H1 (cell line): ENCODE measurements around the gene FGF10. TPM values are rescaled to one million over a fixed set of nuclear protein-coding genes. Genes with fewer than 3 reads are reported as not detected.

Source experiments
- CTCF ChIA-PET: fragments of 300-600 bp; sonication (Branson Sonifier 250); formaldehyde crosslinking; loops from one replicate; lab custom pipeline; 2021; ENCODE audit not compliant: partially characterized antibody; lab: Charles Lee
- POLR2A ChIA-PET: fragments of 300-600 bp; sonication (Branson Sonifier 250); formaldehyde crosslinking; loops from one replicate; lab custom pipeline; 2021; ENCODE audit warnings: inconsistent platforms; ENCODE audit not compliant: partially characterized antibody; lab: Charles Lee
- DNase-seq, 2 experiments: peaks; one replicate each; pipeline versions ENCODE4 v3.0.0 to v3.0.0-alpha.2; 2010 to 2022; ENCODE audit warnings: low spot score in 2 of 2, low read depth in 1 of 2, mixed read lengths in 1 of 2
- FAIRE-seq: peaks from 2 replicates; lab custom pipeline; 2011; peaks lifted over from hg19 to GRCh38; lab: Jason Lieb, UNC
- H2AFZ ChIP-seq: 2 replicates; pipeline ENCODE4 v1.8.1; 2012; ENCODE audit warnings: low read length, inconsistent platforms
- H2AK5ac ChIP-seq: 2 replicates; pipeline ENCODE4 v1.6.1; 2013; ENCODE audit warnings: low read depth, low read length
- H2BK120ac ChIP-seq: replicated peaks from 2 replicates; pipeline ENCODE3; 2013; ENCODE audit warnings: low read depth, low read length, inconsistent platforms
- H2BK12ac ChIP-seq: 2 replicates; pipeline ENCODE4 v1.6.1; 2013; ENCODE audit warnings: low read depth, low read length
- H2BK15ac ChIP-seq: 2 replicates; pipeline ENCODE4 v1.6.1; 2013; ENCODE audit warnings: low read length
- H2BK20ac ChIP-seq: 2 replicates; pipeline ENCODE4 v1.6.1; 2013; ENCODE audit warnings: low read length
- H2BK5ac ChIP-seq: 2 replicates; pipeline ENCODE4 v1.6.1; 2013; ENCODE audit warnings: low read depth, low read length
- H3K14ac ChIP-seq: 2 replicates; pipeline ENCODE4 v1.6.1; 2013; ENCODE audit warnings: inconsistent platforms; ENCODE audit not compliant: insufficient read length
- H3K18ac ChIP-seq: 2 replicates; pipeline ENCODE4 v1.6.1; 2013; ENCODE audit warnings: low read length; ENCODE audit errors: extremely low read depth
- H3K23ac ChIP-seq: 2 replicates; pipeline ENCODE4 v1.6.1; 2013; ENCODE audit warnings: inconsistent platforms; ENCODE audit not compliant: insufficient read length
- H3K23me2 ChIP-seq: 2 replicates; pipeline ENCODE4 v1.6.1; 2013; ENCODE audit warnings: low read depth, low read length
- H3K27ac ChIP-seq: 2 replicates; pipeline ENCODE4 v1.6.1; 2011; ENCODE audit warnings: low read depth, low read length, inconsistent platforms
- H3K27me3 ChIP-seq, 4 experiments: replicated peaks in 1 of 4; 1 replicate in 1 of 4; 2 replicates in 3 of 4; pipeline versions ENCODE4 v1.6.1 to v1.8.1; 2011 to 2013; ENCODE audit warnings: low read length in 3 of 4, mild to moderate bottlenecking in 3 of 4, inconsistent platforms in 2 of 4, mixed read lengths in 2 of 4, moderate library complexity in 1 of 4; ENCODE audit not compliant: control insufficient read depth in 3 of 4, insufficient read depth in 3 of 4; ENCODE audit errors: extremely low read depth in 1 of 4
- H3K36me3 ChIP-seq, 4 experiments: 2 replicates each; pipeline versions ENCODE4 v1.6.1 to v1.8.1; 2011 to 2013; ENCODE audit warnings: mild to moderate bottlenecking in 4 of 4, low read length in 3 of 4, moderate library complexity in 2 of 4, control low read depth in 1 of 4, inconsistent platforms in 1 of 4; ENCODE audit not compliant: insufficient read depth in 4 of 4, control insufficient read depth in 2 of 4
- H3K4ac ChIP-seq: replicated peaks from 2 replicates; pipeline ENCODE3; 2013; ENCODE audit warnings: low read length, low read depth, mixed read lengths, inconsistent platforms; ENCODE audit not compliant: insufficient read length
- H3K4me1 ChIP-seq, 4 experiments: replicated peaks in 1 of 4; 1 replicate in 1 of 4; 2 replicates in 3 of 4; pipeline versions ENCODE4 v1.6.1 to v1.8.1; 2011 to 2013; ENCODE audit warnings: low read length in 3 of 4, inconsistent platforms in 2 of 4, mixed read lengths in 1 of 4; ENCODE audit not compliant: insufficient read depth in 4 of 4, control insufficient read depth in 3 of 4
- H3K4me2 ChIP-seq, 2 experiments: 2 replicates each; pipeline versions ENCODE4 v1.6.1 to v1.8.1; 2011 to 2013; ENCODE audit warnings: low read depth in 2 of 2, low read length in 2 of 2, control low read depth in 1 of 2, inconsistent platforms in 1 of 2, mild to moderate bottlenecking in 1 of 2; ENCODE audit not compliant: insufficient read depth in 1 of 2
- H3K4me3 ChIP-seq, 4 experiments: fragments of 200-600, 300-600 bp in 1 of 4; sonication (generic), shearing (Covaris generic), sonication (Bioruptor Twin) in 1 of 4; 2 replicates each; pipeline versions ENCODE4 v1.5.1 to v1.8.1; 2011 to 2016; ENCODE audit warnings: low read length in 4 of 4, low read depth in 3 of 4, control low read depth in 2 of 4, inconsistent platforms in 2 of 4, mild to moderate bottlenecking in 2 of 4, mixed read lengths in 1 of 4, moderate library complexity in 1 of 4; ENCODE audit not compliant: insufficient read depth in 2 of 4; ENCODE audit errors: extremely low read depth in 1 of 4
- H3K56ac ChIP-seq: replicated peaks from 2 replicates; pipeline ENCODE3; 2013; ENCODE audit warnings: low read depth, mild to moderate bottlenecking, mixed read lengths, low read length, inconsistent platforms; ENCODE audit not compliant: insufficient read length
- H3K79me1 ChIP-seq: 2 replicates; pipeline ENCODE4 v1.6.1; 2013; ENCODE audit warnings: low read depth, low read length, control low read depth
- H3K79me2 ChIP-seq, 2 experiments: 2 replicates each; pipeline versions ENCODE4 v1.6.1 to v1.8.1; 2012 to 2013; ENCODE audit warnings: low read length in 2 of 2, mild to moderate bottlenecking in 2 of 2, inconsistent platforms in 1 of 2; ENCODE audit not compliant: insufficient read depth in 2 of 2, control insufficient read depth in 1 of 2
- H3K9ac ChIP-seq, 4 experiments: replicated peaks in 1 of 4; 1 replicate in 1 of 4; 2 replicates in 3 of 4; pipeline versions ENCODE4 v1.6.1 to v1.8.1; 2011 to 2013; ENCODE audit warnings: low read depth in 3 of 4, low read length in 3 of 4, control low read depth in 2 of 4, mild to moderate bottlenecking in 2 of 4, moderate library complexity in 2 of 4, inconsistent platforms in 1 of 4; ENCODE audit errors: extremely low read depth in 1 of 4
- H3K9me3 ChIP-seq, 2 experiments: 2 replicates each; pipeline versions ENCODE4 v1.6.1 to v1.8.1; 2012 to 2013; ENCODE audit warnings: mild to moderate bottlenecking in 2 of 2, moderate library complexity in 2 of 2, control low read depth in 1 of 2, inconsistent platforms in 1 of 2, low read depth in 1 of 2, low read length in 1 of 2, mixed read lengths in 1 of 2; ENCODE audit not compliant: insufficient read depth in 2 of 2
- H4K20me1 ChIP-seq, 2 experiments: replicated peaks in 1 of 2; 2 replicates each; pipeline versions ENCODE3 to v1.8.1; 2011 to 2013; ENCODE audit warnings: inconsistent platforms in 2 of 2, low read length in 2 of 2, mild to moderate bottlenecking in 1 of 2; ENCODE audit not compliant: insufficient read depth in 2 of 2, control insufficient read depth in 1 of 2
- H4K5ac ChIP-seq: 2 replicates; pipeline ENCODE4 v1.6.1; 2013; ENCODE audit warnings: low read length, low read depth, mixed read lengths, inconsistent platforms; ENCODE audit not compliant: insufficient read length
- H4K8ac ChIP-seq: 2 replicates; pipeline ENCODE4 v1.8.0; 2013; ENCODE audit warnings: mild to moderate bottlenecking, moderate library complexity, low read length, inconsistent platforms; ENCODE audit not compliant: insufficient read depth; ENCODE audit errors: extremely low read depth
- H4K91ac ChIP-seq: replicated peaks from 2 replicates; pipeline ENCODE3; 2013; ENCODE audit warnings: low read length, mixed read lengths, inconsistent platforms; ENCODE audit not compliant: insufficient read length
- BACH1 ChIP-seq: IDR thresholded peaks from 2 replicates; pipeline ENCODE4 v1.6.1; 2012; ENCODE audit warnings: low read length, improper control_type of control experiment
- CHD2 ChIP-seq: IDR thresholded peaks from 2 replicates; pipeline ENCODE4 v1.6.1; 2012; ENCODE audit warnings: low read length, improper control_type of control experiment
- CTCF ChIP-seq, 3 experiments: IDR thresholded peaks; 1 replicate in 2 of 3; 2 replicates in 1 of 3; pipeline versions ENCODE4 v1.5.1 to v1.6.1; 2011; ENCODE audit warnings: low read length in 3 of 3, mild to moderate bottlenecking in 3 of 3, inconsistent platforms in 2 of 3, low read depth in 1 of 3, moderate library complexity in 1 of 3; ENCODE audit not compliant: insufficient read depth in 1 of 3; ENCODE audit errors: control extremely low read depth in 1 of 3
- GTF2F1 ChIP-seq: IDR thresholded peaks from 2 replicates; pipeline ENCODE4 v1.6.1; 2012; ENCODE audit warnings: low read depth, low read length, improper control_type of control experiment, borderline replicate concordance
- KDM4A ChIP-seq: IDR thresholded peaks from one replicate; pipeline ENCODE4 v1.7.1; 2012; ENCODE audit warnings: low read depth, mild to moderate bottlenecking, moderate library complexity, low read length, inconsistent platforms; ENCODE audit not compliant: severe bottlenecking
- KDM5A ChIP-seq: fragments of 200-600 bp; IDR thresholded peaks from 2 replicates; pipeline ENCODE4 v1.7.1; 2012; ENCODE audit warnings: mild to moderate bottlenecking, low read length, inconsistent platforms, mixed read lengths
- MAFK ChIP-seq: IDR thresholded peaks from 2 replicates; pipeline ENCODE4 v1.6.1; 2012; ENCODE audit warnings: low read depth, mild to moderate bottlenecking, improper control_type of control experiment, low read length
- RAD21 ChIP-seq, 2 experiments: IDR thresholded peaks in 1 of 2; conservative IDR thresholded peaks in 1 of 2; 2 replicates each; pipeline ENCODE4 v1.6.1; 2011; ENCODE audit warnings: low read depth in 2 of 2, low read length in 2 of 2, improper control_type of control experiment in 1 of 2, inconsistent platforms in 1 of 2, mild to moderate bottlenecking in 1 of 2, moderate library complexity in 1 of 2
- SIN3A ChIP-seq, 2 experiments: IDR thresholded peaks in 1 of 2; conservative IDR thresholded peaks in 1 of 2; 2 replicates each; pipeline ENCODE4 v1.6.1; 2011 to 2012; ENCODE audit warnings: low read length in 2 of 2, improper control_type of control experiment in 1 of 2, low read depth in 1 of 2, mild to moderate bottlenecking in 1 of 2
- WGBS, 2 experiments: shearing (Covaris generic) in 1 of 2; methylation state at CpG; one replicate each; pipeline versions ENCODE4 v1.1.6 to v1.1.7; 2013 to 2015; ENCODE audit warnings: low lambda C conversion rate in 2 of 2, mixed read lengths in 2 of 2, inconsistent platforms in 1 of 2, low coverage in 1 of 2, missing lambda C conversion rate in 1 of 2; ENCODE audit not compliant: insufficient replicate concordance in 2 of 2, insufficient coverage in 1 of 2, insufficient read length in 1 of 2; ENCODE audit errors: extremely low coverage in 1 of 2, missing lambda C conversion rate in 1 of 2; 5-methylcytosine and 5-hydroxymethylcytosine counted together
- polyA plus RNA-seq, 7 experiments: library from polyadenylated mRNA; depleted of rRNA in 3 of 7; stranded (reverse) in 5 of 7; unstranded in 2 of 7; fragments of >200 nt in 5 of 7; fragments of 200-250 nt in 2 of 7; gene quantifications; 1 replicate in 5 of 7; 2 replicates in 1 of 7; 4 replicates in 1 of 7; pipeline versions ENCODE4 v1.2.1 to v1.2.3, GENCODE V29; 2011 to 2013; ENCODE audit warnings: missing spikeins in 2 of 7, mixed read lengths in 2 of 7
- total RNA-seq: library from RNA; stranded (reverse); fragmentation: NEBNext Ultra II Directional; extraction: Animal tissue kit (Norgen Biotek cat#: 25700); gene quantifications from 2 replicates; pipeline ENCODE4 v1.2.1, GENCODE V29; 2021

Gene FGF10
- total and polyA plus RNA-seq, 2 of the 8 experiments (the other 6 are each of a cell fraction or from before 2014, with no cell fraction given): 0.06 to 0.54 TPM

GRCh38 chr5:44412286-44412685, 23.1 kb upstream of the FGF10 start:
- no peaks in the 10 kb centered on the region for H3K79me1 ChIP-seq
- no peak overlapping the region for H3K4me3 ChIP-seq
- H3K27me3 ChIP-seq: no peaks in the 10 kb centered on the region
- no peak overlapping the region for H2BK12ac ChIP-seq
- H2AK5ac ChIP-seq: no peak overlapping the region
- ChIA-PET CTCF (interaction anchor here (1.4 kb wide), 1 partner anchor 192 kb away, joined by 3 read pairs; no protein-coding TSS in a partner anchor), POLR2A (no interaction called here)
- H3K14ac ChIP-seq: no peak overlapping the region
- no peak for DNase-seq
- no peaks in the 10 kb centered on the region for H3K36me3 ChIP-seq
- no peak for TF ChIP-seq CHD2
- no peak for TF ChIP-seq SIN3A (conservative IDR thresholded peaks at IDR 0.05 in 1 of 2, IDR thresholded peaks at IDR 0.05 in 1 of 2; ENCODE audit: low read depth in 1 of 2, low read length in 2 of 2)
- no peak for TF ChIP-seq RAD21 (IDR thresholded peaks at IDR 0.05 in 1 of 2, conservative IDR thresholded peaks at IDR 0.05 in 1 of 2; ENCODE audit: low read depth in 2 of 2, low read length in 2 of 2)
- TF ChIP-seq BACH1: no peak
- no peak for TF ChIP-seq KDM4A
- no peak for TF ChIP-seq CTCF (IDR thresholded peaks at IDR 0.05; ENCODE audit: control extremely low read depth in 1 of 3, insufficient read depth in 1 of 3, low read depth in 1 of 3, low read length in 3 of 3)
- TF ChIP-seq MAFK: no peak
- TF ChIP-seq KDM5A: no peak
- TF ChIP-seq GTF2F1: no peak
- H2BK120ac ChIP-seq: no peak overlapping the region
- no peaks in the 10 kb centered on the region; the same call in 1 of the 2 replicates for H3K23me2 ChIP-seq
- H3K18ac ChIP-seq: no peak overlapping the region
- no peak overlapping the region for H4K8ac ChIP-seq
- no peak overlapping the region for H3K27ac ChIP-seq
- no peak overlapping the region for H4K91ac ChIP-seq
- H3K9me3 ChIP-seq: no peaks in the 10 kb centered on the region
- H3K79me2 ChIP-seq: no peaks in the 10 kb centered on the region
- no peak overlapping the region for H3K4ac ChIP-seq
- no peak overlapping the region for H2BK15ac ChIP-seq
- no peak overlapping the region for H2BK5ac ChIP-seq
- H4K5ac ChIP-seq: no peak overlapping the region
- no peak overlapping the region for H3K23ac ChIP-seq
- no peak overlapping the region for H2BK20ac ChIP-seq
- H4K20me1 ChIP-seq: no peaks in the 10 kb centered on the region
- H3K4me2 ChIP-seq: no peak overlapping the region
- H3K56ac ChIP-seq: no peak overlapping the region
- WGBS, 2 experiments: 94% methylated on average over 3 of the region's 3 CpGs; no CpG with 5 or more reads in 1 of the 2 experiments
- no peak overlapping the region for H2AFZ ChIP-seq
- no peak for FAIRE-seq
- no peaks in the 10 kb centered on the region for H3K4me1 ChIP-seq
- no peak overlapping the region for H3K9ac ChIP-seq
